GM12865 (cell line): ENCODE measurements around the gene CRP.

Experiments used
- DNase-seq: peaks from one replicate; pipeline ENCODE4 v3.0.0; 2010; ENCODE audit warnings: low read depth
- H3K4me3 ChIP-seq: 2 replicates; pipeline ENCODE4 v1.5.1; 2011; ENCODE audit warnings: mild to moderate bottlenecking, low read depth, low read length, control low read depth
- CTCF ChIP-seq: IDR thresholded peaks from 2 replicates; pipeline ENCODE4 v1.5.1; 2011; ENCODE audit warnings: low read length, control low read depth, low read depth, inconsistent platforms; ENCODE audit not compliant: insufficient read depth; ENCODE audit errors: missing control alignments

The CRP gene

GRCh38 chr1:159719990-159720389 lies 5.6 kb upstream of the CRP start:
- DNase-seq, result no peak
- H3K4me3 ChIP-seq, result no peak overlapping the region
- TF ChIP-seq CTCF, result no peak

- DNase-seq, result no peak
- no peak overlapping the region for H3K4me3 ChIP-seq
- TF ChIP-seq CTCF, result no peak
These were observed 1.5 kb upstream of the CRP start for GRCh38 chr1:159715855-159716254.

GRCh38 chr1:159712080-159712479 lies 2.3 kb downstream of the CRP start:
- H3K4me3 ChIP-seq, result no peak overlapping the region
- no peak for TF ChIP-seq CTCF
- no peak for DNase-seq

GRCh38 chr1:159707472-159708260 lies 6.7 kb downstream of the CRP start:
- no peak overlapping the region for H3K4me3 ChIP-seq
- no peak for DNase-seq
- no peak for TF ChIP-seq CTCF

- no peak for DNase-seq
- no peak overlapping the region for H3K4me3 ChIP-seq
- TF ChIP-seq CTCF, result no peak
These were observed 8.5 kb downstream of the CRP start for GRCh38 chr1:159705904-159706256.

- no peak overlapping the region for H3K4me3 ChIP-seq
- no peak for TF ChIP-seq CTCF
- no peak for DNase-seq
These were observed 9.0 kb downstream of the CRP start for GRCh38 chr1:159705251-159705903.
